ENCODE data around the gene RYR2.

DNA sequence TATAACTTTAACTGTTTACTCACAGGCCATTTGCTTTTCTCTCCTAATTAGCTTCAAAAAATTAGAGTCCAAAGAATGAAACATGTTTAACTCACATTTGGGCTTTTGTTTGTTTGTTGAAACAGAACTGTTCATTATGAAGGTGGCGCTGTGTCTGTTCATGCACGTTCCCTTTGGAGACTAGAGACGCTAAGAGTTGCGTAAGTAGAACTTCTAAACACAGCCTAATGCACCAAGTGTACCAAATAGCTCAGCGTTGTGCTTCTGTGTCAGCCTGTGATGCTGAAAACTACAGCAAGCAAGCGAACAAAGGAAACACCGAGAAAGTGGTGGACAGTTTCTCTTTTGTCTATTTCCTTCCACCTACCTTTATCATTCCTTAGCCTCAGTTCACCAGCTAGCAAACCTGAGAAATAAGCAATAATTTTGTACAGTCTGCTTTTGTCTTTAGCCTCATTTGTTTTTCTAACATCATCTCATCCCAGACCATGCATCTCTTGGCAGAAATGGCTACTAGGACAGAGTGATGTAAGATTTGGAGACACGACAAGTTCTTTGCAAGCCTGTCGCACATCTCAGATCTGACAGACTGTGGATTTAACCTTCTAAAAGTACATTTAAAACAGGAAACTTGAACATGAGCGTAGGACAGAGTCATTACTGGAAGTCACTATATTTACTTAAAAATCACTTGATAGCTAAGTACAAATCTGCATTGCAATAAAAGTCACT, 375.1 kb downstream of the RYR2 start:
- TF ChIP-seq POLR2A (IDR thresholded peaks at IDR 0.05) (no peak), EP300 (IDR thresholded peaks at IDR 0.05) (no peak), POLR2AphosphoS5 (IDR thresholded peaks at IDR 0.05) (no peak)
- TF ChIP-seq, protein P1, sequence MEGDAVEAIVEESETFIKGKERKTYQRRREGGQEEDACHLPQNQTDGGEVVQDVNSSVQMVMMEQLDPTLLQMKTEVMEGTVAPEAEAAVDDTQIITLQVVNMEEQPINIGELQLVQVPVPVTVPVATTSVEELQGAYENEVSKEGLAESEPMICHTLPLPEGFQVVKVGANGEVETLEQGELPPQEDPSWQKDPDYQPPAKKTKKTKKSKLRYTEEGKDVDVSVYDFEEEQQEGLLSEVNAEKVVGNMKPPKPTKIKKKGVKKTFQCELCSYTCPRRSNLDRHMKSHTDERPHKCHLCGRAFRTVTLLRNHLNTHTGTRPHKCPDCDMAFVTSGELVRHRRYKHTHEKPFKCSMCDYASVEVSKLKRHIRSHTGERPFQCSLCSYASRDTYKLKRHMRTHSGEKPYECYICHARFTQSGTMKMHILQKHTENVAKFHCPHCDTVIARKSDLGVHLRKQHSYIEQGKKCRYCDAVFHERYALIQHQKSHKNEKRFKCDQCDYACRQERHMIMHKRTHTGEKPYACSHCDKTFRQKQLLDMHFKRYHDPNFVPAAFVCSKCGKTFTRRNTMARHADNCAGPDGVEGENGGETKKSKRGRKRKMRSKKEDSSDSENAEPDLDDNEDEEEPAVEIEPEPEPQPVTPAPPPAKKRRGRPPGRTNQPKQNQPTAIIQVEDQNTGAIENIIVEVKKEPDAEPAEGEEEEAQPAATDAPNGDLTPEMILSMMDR (IDR thresholded peaks at IDR 0.05): no peak
